ENCODE data around the gene PRMT7.

Gene PRMT7

GRCh38 chr16:68345958-68346635, 35.3 kb downstream of the PRMT7 start:
- no peak overlapping the region for H3K4me3 ChIP-seq (ENCODE audit: low read depth, low read length)
- in situ Hi-C loops (cut with HindIII; ENCODE audit: low sequenced_read_pairs) = no loop called here
- TF ChIP-seq, protein P1, sequence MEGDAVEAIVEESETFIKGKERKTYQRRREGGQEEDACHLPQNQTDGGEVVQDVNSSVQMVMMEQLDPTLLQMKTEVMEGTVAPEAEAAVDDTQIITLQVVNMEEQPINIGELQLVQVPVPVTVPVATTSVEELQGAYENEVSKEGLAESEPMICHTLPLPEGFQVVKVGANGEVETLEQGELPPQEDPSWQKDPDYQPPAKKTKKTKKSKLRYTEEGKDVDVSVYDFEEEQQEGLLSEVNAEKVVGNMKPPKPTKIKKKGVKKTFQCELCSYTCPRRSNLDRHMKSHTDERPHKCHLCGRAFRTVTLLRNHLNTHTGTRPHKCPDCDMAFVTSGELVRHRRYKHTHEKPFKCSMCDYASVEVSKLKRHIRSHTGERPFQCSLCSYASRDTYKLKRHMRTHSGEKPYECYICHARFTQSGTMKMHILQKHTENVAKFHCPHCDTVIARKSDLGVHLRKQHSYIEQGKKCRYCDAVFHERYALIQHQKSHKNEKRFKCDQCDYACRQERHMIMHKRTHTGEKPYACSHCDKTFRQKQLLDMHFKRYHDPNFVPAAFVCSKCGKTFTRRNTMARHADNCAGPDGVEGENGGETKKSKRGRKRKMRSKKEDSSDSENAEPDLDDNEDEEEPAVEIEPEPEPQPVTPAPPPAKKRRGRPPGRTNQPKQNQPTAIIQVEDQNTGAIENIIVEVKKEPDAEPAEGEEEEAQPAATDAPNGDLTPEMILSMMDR (IDR thresholded peaks at IDR 0.05; ENCODE audit: low read depth, low read length) = no peak
- DNase-seq (ENCODE audit: low read depth, low spot score) = no peak

DNA sequence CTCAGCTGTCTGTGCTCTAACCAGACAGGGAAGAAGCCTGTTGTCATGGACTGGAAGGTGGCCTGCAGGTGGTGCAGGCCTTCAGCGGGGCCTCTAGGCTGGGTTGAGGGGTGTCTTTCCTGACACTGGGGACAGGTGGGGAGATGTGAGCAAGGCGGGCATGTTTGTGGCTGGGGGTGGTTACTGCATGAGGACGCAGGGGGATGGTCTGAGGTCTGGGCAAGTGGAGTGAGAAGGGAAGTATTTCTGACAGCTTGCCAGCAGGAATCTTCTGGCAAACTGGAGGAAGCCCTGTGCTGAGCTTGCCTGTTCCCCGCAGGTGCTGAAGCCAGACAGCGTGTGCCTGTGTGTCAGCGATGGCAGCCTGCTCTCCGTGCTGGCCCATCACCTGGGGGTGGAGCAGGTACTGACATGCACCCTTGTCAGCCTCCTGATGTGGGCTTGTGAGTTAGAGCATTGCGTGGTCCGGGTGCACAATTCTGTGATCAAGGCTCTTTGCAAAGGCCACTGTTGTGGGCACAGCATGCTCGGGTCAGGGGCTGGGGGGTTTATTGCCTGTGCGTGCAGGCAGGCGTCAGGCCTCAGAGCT, 36.2 kb downstream of the PRMT7 start:
- TF ChIP-seq, protein P1 (IDR thresholded peaks at IDR 0.05; ENCODE audit: low read depth, low read length) = no peak
- in situ Hi-C loops (cut with HindIII; ENCODE audit: low sequenced_read_pairs) = no loop called here
- H3K4me3 ChIP-seq (ENCODE audit: low read depth, low read length) = no peak overlapping the region
- no peak for DNase-seq (ENCODE audit: low read depth, low spot score)

- no peak overlapping the region for H3K4me3 ChIP-seq (ENCODE audit: low read depth, low read length)
- in situ Hi-C loops (cut with HindIII; ENCODE audit: low sequenced_read_pairs) = no loop called here
- no peak for DNase-seq (ENCODE audit: low read depth, low spot score)
- TF ChIP-seq, protein P1 (IDR thresholded peaks at IDR 0.05; ENCODE audit: low read depth, low read length) = no peak
Measured at GRCh38 chr16:68347605-68348004, 36.8 kb downstream of the PRMT7 start.

DNA sequence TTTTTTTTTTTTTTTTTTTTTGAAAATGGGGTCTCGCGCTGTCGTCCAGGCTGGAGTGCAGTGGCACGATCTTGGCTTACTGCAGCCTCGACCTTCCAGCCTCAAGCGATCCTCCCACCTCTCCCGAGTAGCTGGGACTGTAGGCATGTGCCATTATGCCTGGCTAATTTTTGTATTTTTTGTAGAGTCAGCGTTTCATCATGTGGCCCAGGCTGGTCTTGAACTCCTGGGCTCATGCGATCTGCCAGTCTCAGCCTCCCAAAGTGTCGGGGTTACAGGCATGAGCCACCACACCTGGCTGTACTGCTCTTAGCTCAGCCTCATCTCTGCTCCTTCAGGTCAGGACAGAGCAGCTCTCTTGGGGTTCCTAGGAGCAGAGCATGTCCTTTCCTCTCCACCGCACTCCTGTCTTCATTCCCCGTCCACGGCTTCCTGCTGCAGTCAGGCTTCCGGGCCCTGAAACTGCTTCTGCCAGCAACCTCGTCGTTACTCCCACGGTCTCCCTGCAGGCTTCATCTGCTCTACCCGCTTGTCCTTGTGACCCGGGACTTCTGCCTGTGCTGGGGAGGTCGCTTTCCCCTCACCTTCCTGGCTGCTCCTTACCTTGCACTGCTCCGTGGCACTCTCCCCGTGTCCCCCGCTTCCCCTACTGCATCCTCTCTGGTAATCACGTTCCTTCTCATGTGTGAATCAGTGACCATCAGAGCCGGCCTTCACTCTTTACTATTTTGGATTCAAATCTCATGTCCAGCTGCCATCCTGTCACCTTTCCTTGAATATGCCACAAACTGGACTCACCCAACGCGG, 38.0 kb downstream of the PRMT7 start:
- no peak overlapping the region for H3K4me3 ChIP-seq (ENCODE audit: low read depth, low read length)
- in situ Hi-C loops (cut with HindIII; ENCODE audit: low sequenced_read_pairs) = no loop called here
- TF ChIP-seq, protein P1 (IDR thresholded peaks at IDR 0.05; ENCODE audit: low read depth, low read length) = no peak
- no peak for DNase-seq (ENCODE audit: low read depth, low spot score)

- no peak for DNase-seq (ENCODE audit: low read depth, low spot score)
- in situ Hi-C loops (cut with HindIII; ENCODE audit: low sequenced_read_pairs) = no loop called here
- H3K4me3 ChIP-seq (ENCODE audit: low read depth, low read length) = no peak overlapping the region
- TF ChIP-seq, protein P1 (IDR thresholded peaks at IDR 0.05; ENCODE audit: low read depth, low read length) = no peak
Measured at GRCh38 chr16:68349838-68350410, 39.1 kb downstream of the PRMT7 start.

DNA sequence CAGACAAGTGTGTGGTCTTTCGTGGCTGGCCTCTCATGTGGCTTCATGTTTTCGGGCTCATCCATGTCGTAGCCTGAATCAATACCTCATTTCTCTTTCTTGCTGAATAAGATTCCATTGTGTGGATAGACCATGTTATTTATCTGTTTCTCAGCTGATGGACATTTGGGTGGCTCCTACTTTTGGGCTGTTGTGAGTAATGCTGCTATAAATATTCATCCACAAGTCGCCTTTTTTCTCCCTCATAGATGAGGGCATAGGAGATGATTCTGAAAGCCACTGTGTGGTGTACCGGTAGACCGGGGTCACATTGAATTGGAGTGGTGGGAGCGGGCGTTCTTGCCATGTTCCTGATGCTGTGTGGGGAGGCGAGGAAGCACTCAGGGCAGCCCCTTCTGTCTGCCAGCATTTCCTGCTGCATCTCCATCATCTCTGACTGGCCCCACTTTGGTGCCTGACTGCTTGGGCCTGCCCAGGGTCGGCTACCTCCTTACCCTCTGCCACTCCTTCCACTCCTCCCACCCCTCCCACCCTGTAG, 40.1 kb downstream of the PRMT7 start:
- H3K4me3 ChIP-seq (ENCODE audit: low read depth, low read length) = no peak overlapping the region
- in situ Hi-C loops (cut with HindIII; ENCODE audit: low sequenced_read_pairs) = no loop called here
- TF ChIP-seq, protein P1 (IDR thresholded peaks at IDR 0.05; ENCODE audit: low read depth, low read length) = no peak
- no peak for DNase-seq (ENCODE audit: low read depth, low spot score)
